ENCODE data around the gene PTPRM. TPM values are rescaled to one million over a fixed set of nuclear protein-coding genes. Genes with fewer than 3 reads are reported as not detected.

PTPRM gene
- total and polyA plus RNA-seq, 2 of the 8 experiments (the other 6 are each of a cell fraction or from before 2014, with no cell fraction given) = 4.1 to 7.0 TPM

GRCh38 chr18:7544686-7545085, 22.4 kb upstream of the PTPRM start (continued):
- TF ChIP-seq, protein P1, sequence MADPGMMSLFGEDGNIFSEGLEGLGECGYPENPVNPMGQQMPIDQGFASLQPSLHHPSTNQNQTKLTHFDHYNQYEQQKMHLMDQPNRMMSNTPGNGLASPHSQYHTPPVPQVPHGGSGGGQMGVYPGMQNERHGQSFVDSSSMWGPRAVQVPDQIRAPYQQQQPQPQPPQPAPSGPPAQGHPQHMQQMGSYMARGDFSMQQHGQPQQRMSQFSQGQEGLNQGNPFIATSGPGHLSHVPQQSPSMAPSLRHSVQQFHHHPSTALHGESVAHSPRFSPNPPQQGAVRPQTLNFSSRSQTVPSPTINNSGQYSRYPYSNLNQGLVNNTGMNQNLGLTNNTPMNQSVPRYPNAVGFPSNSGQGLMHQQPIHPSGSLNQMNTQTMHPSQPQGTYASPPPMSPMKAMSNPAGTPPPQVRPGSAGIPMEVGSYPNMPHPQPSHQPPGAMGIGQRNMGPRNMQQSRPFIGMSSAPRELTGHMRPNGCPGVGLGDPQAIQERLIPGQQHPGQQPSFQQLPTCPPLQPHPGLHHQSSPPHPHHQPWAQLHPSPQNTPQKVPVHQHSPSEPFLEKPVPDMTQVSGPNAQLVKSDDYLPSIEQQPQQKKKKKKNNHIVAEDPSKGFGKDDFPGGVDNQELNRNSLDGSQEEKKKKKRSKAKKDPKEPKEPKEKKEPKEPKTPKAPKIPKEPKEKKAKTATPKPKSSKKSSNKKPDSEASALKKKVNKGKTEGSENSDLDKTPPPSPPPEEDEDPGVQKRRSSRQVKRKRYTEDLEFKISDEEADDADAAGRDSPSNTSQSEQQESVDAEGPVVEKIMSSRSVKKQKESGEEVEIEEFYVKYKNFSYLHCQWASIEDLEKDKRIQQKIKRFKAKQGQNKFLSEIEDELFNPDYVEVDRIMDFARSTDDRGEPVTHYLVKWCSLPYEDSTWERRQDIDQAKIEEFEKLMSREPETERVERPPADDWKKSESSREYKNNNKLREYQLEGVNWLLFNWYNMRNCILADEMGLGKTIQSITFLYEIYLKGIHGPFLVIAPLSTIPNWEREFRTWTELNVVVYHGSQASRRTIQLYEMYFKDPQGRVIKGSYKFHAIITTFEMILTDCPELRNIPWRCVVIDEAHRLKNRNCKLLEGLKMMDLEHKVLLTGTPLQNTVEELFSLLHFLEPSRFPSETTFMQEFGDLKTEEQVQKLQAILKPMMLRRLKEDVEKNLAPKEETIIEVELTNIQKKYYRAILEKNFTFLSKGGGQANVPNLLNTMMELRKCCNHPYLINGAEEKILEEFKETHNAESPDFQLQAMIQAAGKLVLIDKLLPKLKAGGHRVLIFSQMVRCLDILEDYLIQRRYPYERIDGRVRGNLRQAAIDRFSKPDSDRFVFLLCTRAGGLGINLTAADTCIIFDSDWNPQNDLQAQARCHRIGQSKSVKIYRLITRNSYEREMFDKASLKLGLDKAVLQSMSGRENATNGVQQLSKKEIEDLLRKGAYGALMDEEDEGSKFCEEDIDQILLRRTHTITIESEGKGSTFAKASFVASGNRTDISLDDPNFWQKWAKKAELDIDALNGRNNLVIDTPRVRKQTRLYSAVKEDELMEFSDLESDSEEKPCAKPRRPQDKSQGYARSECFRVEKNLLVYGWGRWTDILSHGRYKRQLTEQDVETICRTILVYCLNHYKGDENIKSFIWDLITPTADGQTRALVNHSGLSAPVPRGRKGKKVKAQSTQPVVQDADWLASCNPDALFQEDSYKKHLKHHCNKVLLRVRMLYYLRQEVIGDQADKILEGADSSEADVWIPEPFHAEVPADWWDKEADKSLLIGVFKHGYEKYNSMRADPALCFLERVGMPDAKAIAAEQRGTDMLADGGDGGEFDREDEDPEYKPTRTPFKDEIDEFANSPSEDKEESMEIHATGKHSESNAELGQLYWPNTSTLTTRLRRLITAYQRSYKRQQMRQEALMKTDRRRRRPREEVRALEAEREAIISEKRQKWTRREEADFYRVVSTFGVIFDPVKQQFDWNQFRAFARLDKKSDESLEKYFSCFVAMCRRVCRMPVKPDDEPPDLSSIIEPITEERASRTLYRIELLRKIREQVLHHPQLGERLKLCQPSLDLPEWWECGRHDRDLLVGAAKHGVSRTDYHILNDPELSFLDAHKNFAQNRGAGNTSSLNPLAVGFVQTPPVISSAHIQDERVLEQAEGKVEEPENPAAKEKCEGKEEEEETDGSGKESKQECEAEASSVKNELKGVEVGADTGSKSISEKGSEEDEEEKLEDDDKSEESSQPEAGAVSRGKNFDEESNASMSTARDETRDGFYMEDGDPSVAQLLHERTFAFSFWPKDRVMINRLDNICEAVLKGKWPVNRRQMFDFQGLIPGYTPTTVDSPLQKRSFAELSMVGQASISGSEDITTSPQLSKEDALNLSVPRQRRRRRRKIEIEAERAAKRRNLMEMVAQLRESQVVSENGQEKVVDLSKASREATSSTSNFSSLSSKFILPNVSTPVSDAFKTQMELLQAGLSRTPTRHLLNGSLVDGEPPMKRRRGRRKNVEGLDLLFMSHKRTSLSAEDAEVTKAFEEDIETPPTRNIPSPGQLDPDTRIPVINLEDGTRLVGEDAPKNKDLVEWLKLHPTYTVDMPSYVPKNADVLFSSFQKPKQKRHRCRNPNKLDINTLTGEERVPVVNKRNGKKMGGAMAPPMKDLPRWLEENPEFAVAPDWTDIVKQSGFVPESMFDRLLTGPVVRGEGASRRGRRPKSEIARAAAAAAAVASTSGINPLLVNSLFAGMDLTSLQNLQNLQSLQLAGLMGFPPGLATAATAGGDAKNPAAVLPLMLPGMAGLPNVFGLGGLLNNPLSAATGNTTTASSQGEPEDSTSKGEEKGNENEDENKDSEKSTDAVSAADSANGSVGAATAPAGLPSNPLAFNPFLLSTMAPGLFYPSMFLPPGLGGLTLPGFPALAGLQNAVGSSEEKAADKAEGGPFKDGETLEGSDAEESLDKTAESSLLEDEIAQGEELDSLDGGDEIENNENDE (IDR thresholded peaks at IDR 0.05; ENCODE audit: insufficient replicate concordance, low read length) = no peak
- TF ChIP-seq MAFK (IDR thresholded peaks at IDR 0.05; ENCODE audit: low read depth, low read length) (no peak), CTBP2 (IDR thresholded peaks at IDR 0.05; ENCODE audit: borderline replicate concordance, insufficient read depth, insufficient read length, low read length) (no peak), FOSL1 (IDR thresholded peaks at IDR 0.05; ENCODE audit: insufficient read depth, low read depth, low read length) (no peak), GABPA (IDR thresholded peaks at IDR 0.05; ENCODE audit: borderline replicate concordance, insufficient read depth, low read length) (no peak), ZNF274 (IDR thresholded peaks at IDR 0.05; ENCODE audit: borderline replicate concordance, extremely low read depth, low read length) (no peak), JUN (IDR thresholded peaks at IDR 0.05; ENCODE audit: low read depth, low read length) (no peak), BRCA1 (IDR thresholded peaks at IDR 0.05; ENCODE audit: low read depth, low read length) (no peak), CHD2 (IDR thresholded peaks at IDR 0.05; ENCODE audit: low read length) (no peak), GTF2F1 (IDR thresholded peaks at IDR 0.05; ENCODE audit: borderline replicate concordance, low read depth, low read length) (no peak), HDAC6 (IDR thresholded peaks at IDR 0.05; ENCODE audit: low read depth, low read length) (no peak)
- TF ChIP-seq, protein P2, sequence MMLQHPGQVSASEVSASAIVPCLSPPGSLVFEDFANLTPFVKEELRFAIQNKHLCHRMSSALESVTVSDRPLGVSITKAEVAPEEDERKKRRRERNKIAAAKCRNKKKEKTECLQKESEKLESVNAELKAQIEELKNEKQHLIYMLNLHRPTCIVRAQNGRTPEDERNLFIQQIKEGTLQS (IDR thresholded peaks at IDR 0.05; ENCODE audit: insufficient read depth, low read depth, low read length) = no peak
